GM12874 (cell line): ENCODE results near the gene TESK2.

Source experiments
- TF ChIP-seq, protein P1 (sequence below): IDR thresholded peaks from 2 replicates; pipeline ENCODE4 v1.5.1; 2011; ENCODE audit warnings: low read depth, mild to moderate bottlenecking, control low read depth, low read length, moderate library complexity; ENCODE audit not compliant: insufficient read depth

TESK2 gene

DNA sequence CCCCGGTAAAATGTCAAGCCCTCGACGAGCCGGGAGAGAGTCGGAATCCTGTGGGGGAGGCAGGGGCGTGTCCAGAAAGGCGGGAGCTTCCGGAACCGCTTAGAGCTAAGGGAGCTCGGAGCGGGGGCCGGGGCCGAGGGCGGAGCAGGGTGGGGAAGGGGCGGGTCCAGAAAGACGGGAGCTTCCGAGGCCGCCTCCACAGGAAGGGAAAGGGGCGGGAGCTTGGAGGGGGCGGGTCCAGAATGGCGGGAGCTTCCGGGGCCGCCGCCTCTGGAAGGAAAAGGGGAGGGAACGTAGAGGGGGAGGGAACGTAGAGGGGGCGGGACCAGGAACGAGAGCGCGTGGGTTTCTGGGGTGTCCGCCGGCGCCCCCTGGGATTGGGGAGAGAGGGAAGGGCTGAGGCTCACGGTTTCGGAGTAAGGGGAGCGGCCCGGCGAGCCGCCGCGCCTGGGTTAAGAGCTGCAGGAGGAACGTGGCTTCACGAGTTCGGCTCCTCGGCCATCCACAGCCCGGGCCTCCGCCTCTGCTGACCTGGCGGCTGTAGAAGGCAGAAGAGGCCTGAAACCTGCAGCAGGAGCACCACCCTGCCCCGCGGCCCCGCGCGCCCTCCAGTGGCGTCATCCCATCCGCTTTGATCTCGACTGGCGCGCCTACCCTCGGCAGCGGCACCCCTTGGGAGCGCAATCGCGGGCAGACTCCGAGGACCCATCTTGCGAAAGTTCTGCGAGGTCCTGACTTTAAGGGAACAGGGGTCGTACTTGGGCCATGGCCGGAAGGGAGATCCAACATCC is 187.2 kb downstream of the TESK2 start:
- TF ChIP-seq, protein P1, sequence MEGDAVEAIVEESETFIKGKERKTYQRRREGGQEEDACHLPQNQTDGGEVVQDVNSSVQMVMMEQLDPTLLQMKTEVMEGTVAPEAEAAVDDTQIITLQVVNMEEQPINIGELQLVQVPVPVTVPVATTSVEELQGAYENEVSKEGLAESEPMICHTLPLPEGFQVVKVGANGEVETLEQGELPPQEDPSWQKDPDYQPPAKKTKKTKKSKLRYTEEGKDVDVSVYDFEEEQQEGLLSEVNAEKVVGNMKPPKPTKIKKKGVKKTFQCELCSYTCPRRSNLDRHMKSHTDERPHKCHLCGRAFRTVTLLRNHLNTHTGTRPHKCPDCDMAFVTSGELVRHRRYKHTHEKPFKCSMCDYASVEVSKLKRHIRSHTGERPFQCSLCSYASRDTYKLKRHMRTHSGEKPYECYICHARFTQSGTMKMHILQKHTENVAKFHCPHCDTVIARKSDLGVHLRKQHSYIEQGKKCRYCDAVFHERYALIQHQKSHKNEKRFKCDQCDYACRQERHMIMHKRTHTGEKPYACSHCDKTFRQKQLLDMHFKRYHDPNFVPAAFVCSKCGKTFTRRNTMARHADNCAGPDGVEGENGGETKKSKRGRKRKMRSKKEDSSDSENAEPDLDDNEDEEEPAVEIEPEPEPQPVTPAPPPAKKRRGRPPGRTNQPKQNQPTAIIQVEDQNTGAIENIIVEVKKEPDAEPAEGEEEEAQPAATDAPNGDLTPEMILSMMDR, result peak; percentile 81

DNA sequence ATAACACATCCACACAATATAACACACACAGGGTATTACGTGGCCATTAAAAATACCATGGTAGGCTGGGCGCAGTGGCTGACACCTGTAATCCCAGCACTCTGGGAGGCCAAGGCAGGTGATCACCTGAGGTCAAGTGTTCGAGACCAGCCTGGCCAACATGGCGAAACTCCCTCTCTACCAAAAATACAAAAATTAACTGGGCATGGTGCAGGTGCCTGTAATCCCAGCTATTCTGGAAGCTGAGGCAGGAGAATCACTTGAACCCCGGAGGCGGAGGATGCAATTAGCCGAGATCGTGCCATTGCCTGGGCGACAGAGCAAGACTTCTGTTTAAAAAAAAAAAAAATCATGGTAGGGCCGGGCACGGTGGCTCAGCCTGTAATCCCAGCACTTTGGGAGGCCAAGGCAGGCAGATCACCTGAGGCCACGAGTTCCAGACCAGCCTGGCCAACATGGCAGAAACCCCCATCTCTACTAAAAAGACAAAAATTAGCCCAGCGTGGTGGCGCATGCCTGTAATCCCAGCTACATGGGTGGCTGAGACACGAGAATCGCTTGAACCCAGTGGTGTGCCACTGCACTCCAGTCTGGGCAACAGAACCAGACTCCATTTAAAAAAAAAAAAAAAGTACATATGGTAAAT is 188.3 kb downstream of the TESK2 start:
- TF ChIP-seq, protein P1, result no peak

DNA sequence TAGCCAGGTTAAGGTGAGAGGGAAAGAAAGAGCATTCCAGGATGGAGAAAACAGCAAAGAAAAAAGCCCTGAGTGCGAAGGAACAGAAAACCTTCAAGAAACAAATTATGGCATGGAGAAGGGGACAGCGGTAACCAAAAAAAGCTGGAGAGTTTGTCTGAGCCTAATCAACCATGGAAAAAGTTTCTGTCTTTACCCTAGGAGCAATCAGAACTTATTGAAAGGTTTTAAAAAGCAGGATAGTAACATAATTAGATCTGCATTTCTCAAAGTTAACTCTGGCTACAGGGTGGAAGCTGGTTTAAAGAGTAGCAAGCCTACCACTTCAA is 190.3 kb downstream of the TESK2 start:
- TF ChIP-seq, protein P1, result no peak

DNA sequence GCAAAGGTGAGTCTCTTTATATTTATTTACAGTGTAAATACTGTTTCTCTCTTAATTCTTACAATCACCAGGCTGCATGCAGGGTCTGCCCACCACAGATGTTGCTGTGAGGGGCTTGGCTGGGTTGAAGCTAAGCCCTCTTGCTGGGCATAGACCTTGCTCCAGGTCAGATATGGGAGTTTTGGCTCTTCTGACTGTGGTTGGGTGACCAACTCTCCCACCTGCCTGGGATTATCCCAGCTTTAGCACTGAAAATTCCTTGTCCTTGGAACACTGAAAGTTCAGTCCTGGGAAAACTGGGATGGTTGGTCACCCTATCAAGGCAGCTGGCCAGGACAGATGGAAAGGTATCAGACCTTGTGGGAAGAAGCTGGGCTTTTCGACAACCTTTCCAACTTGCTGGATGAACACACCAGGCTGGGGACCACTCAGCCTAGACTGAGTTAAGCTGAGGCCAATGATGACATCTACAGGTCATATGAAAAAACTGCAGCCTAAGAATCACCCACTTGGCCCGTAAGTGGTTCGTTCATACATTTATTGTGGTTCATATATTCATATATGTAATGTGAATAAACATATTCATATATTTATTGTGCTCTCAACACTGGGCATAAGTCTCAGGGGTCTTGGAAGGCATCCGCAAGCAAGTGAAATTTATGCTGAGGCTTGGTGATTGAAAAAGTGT is 190.8 kb downstream of the TESK2 start:
- TF ChIP-seq, protein P1, result peak; percentile 67

DNA sequence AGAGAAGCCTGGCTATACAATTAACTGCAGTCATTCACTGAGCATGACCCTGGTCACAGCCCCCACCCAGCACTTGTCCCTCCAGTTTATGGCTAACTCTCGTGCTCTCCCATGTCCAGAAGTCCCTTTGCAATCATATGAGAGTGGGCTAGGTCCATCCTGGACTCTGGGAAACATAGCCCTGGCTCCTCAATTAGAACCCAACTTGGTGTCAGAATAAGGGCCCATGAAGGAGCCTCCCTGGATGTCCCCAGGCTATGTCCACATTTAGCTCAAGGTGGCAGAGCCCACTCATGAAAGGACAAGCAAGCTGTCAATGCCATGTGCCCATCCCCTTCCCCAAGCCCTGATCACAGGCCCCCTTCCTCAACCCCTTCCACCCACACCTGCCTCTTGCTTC is 191.7 kb downstream of the TESK2 start:
- TF ChIP-seq, protein P1, result no peak

DNA sequence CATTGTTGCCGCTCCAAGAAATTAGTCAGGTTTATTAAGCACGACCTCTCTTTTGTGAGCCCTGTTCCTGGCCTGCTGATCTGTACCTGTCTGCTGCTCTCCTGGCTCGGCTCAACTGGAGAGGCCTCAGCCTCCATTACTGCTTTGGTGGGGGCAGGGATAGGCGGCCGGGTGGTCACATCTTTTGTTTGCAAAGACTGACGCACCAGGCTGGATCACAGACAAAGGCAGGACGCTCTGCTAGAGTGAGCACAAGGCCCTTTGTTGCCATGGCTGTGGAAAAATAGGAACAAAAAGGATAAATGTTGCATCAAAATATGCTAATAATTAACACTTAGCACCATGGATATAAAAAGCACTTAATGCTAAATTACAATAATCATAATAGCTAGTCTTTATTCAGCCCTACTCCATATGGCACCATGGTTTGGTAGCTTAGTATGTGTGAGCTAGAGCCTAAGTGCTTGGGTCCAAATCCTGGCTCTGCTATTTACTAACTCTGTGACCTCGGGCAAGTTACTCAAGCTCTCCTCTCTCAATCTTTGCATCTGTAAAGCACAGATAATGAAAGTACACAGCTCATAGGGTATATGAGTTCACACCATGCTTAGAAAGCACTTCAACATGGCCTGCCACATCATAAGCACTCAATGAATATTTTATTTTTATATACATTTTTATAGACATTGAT is 193.2 kb downstream of the TESK2 start:
- TF ChIP-seq, protein P1, result no peak
